SK-N-SH (cell line): ENCODE results near the gene SLC25A26. TPM values are rescaled to one million over a fixed set of nuclear protein-coding genes. Genes with fewer than 3 reads are reported as not detected.

ENCODE experiments used
- CTCF ChIA-PET: fragments of 300-600, 350-600 bp; formaldehyde crosslinking; extraction: SDS; loops from one replicate; lab custom pipeline; 2021; lab: Yijun Ruan, JAX
- POLR2A ChIA-PET: fragments of 350-600 bp; sonication (Branson Sonifier 250); formaldehyde crosslinking; extraction: SDS; loops from one replicate; lab custom pipeline; 2020; ENCODE audit warnings: antibody characterized with exemption, inconsistent platforms; lab: Yijun Ruan, JAX
- DNase-seq: peaks from one replicate; pipeline ENCODE4 v3.0.0; 2012
- H2AFZ ChIP-seq: fragments of 200-600 bp; sonication (generic); 2 replicates; pipeline ENCODE4 v1.8.1; 2016; ENCODE audit warnings: antibody characterized with exemption, mild to moderate bottlenecking, low read depth
- H3F3A ChIP-seq: fragments of 200-600 bp; sonication (generic); replicated peaks from 2 replicates; pipeline ENCODE3; 2016; ENCODE audit warnings: antibody characterized with exemption, mild to moderate bottlenecking; ENCODE audit not compliant: insufficient read depth
- H3K27ac ChIP-seq, 2 experiments: fragments of 200-500 bp in 1 of 2; fragments of 200-600 bp in 1 of 2; sonication (Bioruptor generic) in 1 of 2; sonication (generic), shearing (Covaris generic) in 1 of 2; 2 replicates each; pipeline versions ENCODE4 v1.5.1 to v1.6.1; 2014 to 2016; ENCODE audit warnings: low read depth in 2 of 2, inconsistent platforms in 1 of 2, low read length in 1 of 2, mild to moderate bottlenecking in 1 of 2, mixed read lengths in 1 of 2
- H3K27me3 ChIP-seq: fragments of 200-600 bp; sonication (generic), shearing (Covaris generic); 2 replicates; pipeline ENCODE4 v1.6.1; 2016; ENCODE audit warnings: mixed run types; ENCODE audit not compliant: insufficient read depth
- H3K36me3 ChIP-seq, 2 experiments: fragments of 200-500 bp in 1 of 2; fragments of 200-600 bp in 1 of 2; sonication (Bioruptor generic) in 1 of 2; sonication (generic) in 1 of 2; replicated peaks in 1 of 2; 2 replicates each; pipeline versions ENCODE3 to v1.5.1; 2014 to 2016; ENCODE audit warnings: low read length in 1 of 2, mild to moderate bottlenecking in 1 of 2; ENCODE audit not compliant: insufficient read depth in 2 of 2, control insufficient read depth in 1 of 2
- H3K4me1 ChIP-seq, 2 experiments: fragments of 200-500 bp in 1 of 2; fragments of 200-600 bp in 1 of 2; sonication (Bioruptor generic) in 1 of 2; sonication (generic), shearing (Covaris generic) in 1 of 2; 2 replicates each; pipeline versions ENCODE4 v1.5.1 to v1.6.1; 2014 to 2016; ENCODE audit warnings: low read depth in 1 of 2, low read length in 1 of 2, mixed run types in 1 of 2; ENCODE audit not compliant: insufficient read depth in 2 of 2, control insufficient read depth in 1 of 2
- H3K4me2 ChIP-seq: fragments of 200-600 bp; sonication (generic), shearing (Covaris generic); 2 replicates; pipeline ENCODE4 v1.6.1; 2017; ENCODE audit warnings: mixed run types
- H3K4me3 ChIP-seq, 2 experiments: fragments of 200-500 bp in 1 of 2; fragments of 200-600 bp in 1 of 2; sonication (Bioruptor generic) in 1 of 2; sonication (generic), shearing (Covaris generic) in 1 of 2; 2 replicates each; pipeline versions ENCODE4 v1.5.1 to v1.8.1; 2014 to 2016; ENCODE audit warnings: low read depth in 2 of 2, inconsistent platforms in 1 of 2, low read length in 1 of 2, mild to moderate bottlenecking in 1 of 2, mixed read lengths in 1 of 2, moderate library complexity in 1 of 2
- H3K79me2 ChIP-seq: fragments of 200-600 bp; sonication (generic); 2 replicates; pipeline ENCODE4 v1.8.1; 2017; ENCODE audit warnings: mild to moderate bottlenecking; ENCODE audit not compliant: insufficient read depth
- H3K9ac ChIP-seq: fragments of 200-600 bp; sonication (generic); 2 replicates; pipeline ENCODE4 v1.6.1; 2017; ENCODE audit warnings: mixed run types
- H3K9me2 ChIP-seq: fragments of 200-600 bp; sonication (generic); 2 replicates; pipeline ENCODE4 v1.6.1; 2017; ENCODE audit warnings: mixed run types
- H3K9me3 ChIP-seq: fragments of 200-600 bp; sonication (generic); 2 replicates; pipeline ENCODE4 v1.6.1; 2017; ENCODE audit warnings: mixed run types, mild to moderate bottlenecking, moderate library complexity
- H4K20me1 ChIP-seq: fragments of 200-600 bp; sonication (generic); 2 replicates; pipeline ENCODE4 v1.6.1; 2017; ENCODE audit warnings: mild to moderate bottlenecking, mixed run types; ENCODE audit not compliant: insufficient read depth
- FOXJ3 ChIP-seq: sonication (generic); formaldehyde crosslinking; IDR thresholded peaks from 2 replicates; pipeline ENCODE4 v1.5.1; 2020; ENCODE audit warnings: mild to moderate bottlenecking, missing genetic modification reagents
- GABPA ChIP-seq: IDR thresholded peaks from 2 replicates; pipeline ENCODE4 v1.4.0; 2012; ENCODE audit warnings: low read depth, mild to moderate bottlenecking
- GATA2 ChIP-seq: sonication (generic); formaldehyde crosslinking; IDR thresholded peaks from 2 replicates; pipeline ENCODE4 v1.5.0; 2020; ENCODE audit warnings: mild to moderate bottlenecking, missing genetic modification reagents
- MAX ChIP-seq: IDR thresholded peaks from 2 replicates; pipeline ENCODE4 v1.4.0; 2012; ENCODE audit warnings: low read depth
- NRF1 ChIP-seq: IDR thresholded peaks from 2 replicates; pipeline ENCODE4 v1.6.1; 2012; ENCODE audit warnings: low read depth, mild to moderate bottlenecking, low read length
- RFX5 ChIP-seq: IDR thresholded peaks from 2 replicates; pipeline ENCODE4 v1.6.1; 2012; ENCODE audit warnings: mild to moderate bottlenecking, improper control_type of control experiment, low read length
- RXRA ChIP-seq: IDR thresholded peaks from 2 replicates; pipeline ENCODE4 v1.4.0; 2012; ENCODE audit warnings: low read depth, mild to moderate bottlenecking, borderline replicate concordance
- SIN3A ChIP-seq: IDR thresholded peaks from 2 replicates; pipeline ENCODE4 v1.6.1; 2012; ENCODE audit warnings: low read depth, mild to moderate bottlenecking, low read length, moderate library complexity, borderline replicate concordance
- TAF1 ChIP-seq: IDR thresholded peaks from 2 replicates; pipeline ENCODE4 v1.6.1; 2012; ENCODE audit warnings: low read depth, mild to moderate bottlenecking, low read length, moderate library complexity, borderline replicate concordance
- TCF12 ChIP-seq: IDR thresholded peaks from 2 replicates; pipeline ENCODE4 v1.4.0; 2012
- TEAD4 ChIP-seq: IDR thresholded peaks from 2 replicates; pipeline ENCODE4 v1.4.0; 2012; ENCODE audit warnings: mild to moderate bottlenecking, borderline replicate concordance; ENCODE audit not compliant: insufficient read depth
- ZBTB33 ChIP-seq: IDR thresholded peaks from 2 replicates; pipeline ENCODE4 v1.4.0; 2012; ENCODE audit warnings: low read depth, borderline replicate concordance
- WGBS: methylation state at CpG from one replicate; pipeline ENCODE4 v1.1.6; 2017; ENCODE audit warnings: low lambda C conversion rate; 5-methylcytosine and 5-hydroxymethylcytosine counted together
- polyA plus RNA-seq, 3 experiments: library from polyadenylated mRNA; depleted of rRNA; stranded (reverse); fragments of >200 nt; gene quantifications; 2 replicates each; pipeline ENCODE4 v1.2.3, GENCODE V29; 2012

Gene SLC25A26
- polyA plus RNA-seq, 1 of the 3 experiments (the other 2 are of a cell fraction): 31.8 TPM

GRCh38 chr3:66203275-66203674 is 17.5 kb upstream of the SLC25A26 start:
- no peak overlapping the region for H3K27ac ChIP-seq
- no peaks in the 10 kb centered on the region for H3K9me2 ChIP-seq
- no peak for DNase-seq
- H3K27me3 ChIP-seq: no peaks in the 10 kb centered on the region
- no peak overlapping the region for H3K9ac ChIP-seq
- H3K4me2 ChIP-seq: no peak overlapping the region
- H3K4me1 ChIP-seq: no peaks in the 10 kb centered on the region
- no peak for TF ChIP-seq GATA2 (CRISPR knock-in tag)
- no peak for TF ChIP-seq NRF1
- H3K9me3 ChIP-seq: no peaks in the 10 kb centered on the region
- CTCF ChIA-PET: no interaction called here
- H4K20me1 ChIP-seq: no peaks in the 10 kb centered on the region
- no peak overlapping the region for H3K4me3 ChIP-seq
- H3K36me3 ChIP-seq: no peaks in the 10 kb centered on the region
- 61% methylated on average over 2 of the region's 2 CpGs for WGBS
- H3K79me2 ChIP-seq: no peaks in the 10 kb centered on the region
- POLR2A ChIA-PET: no interaction called here
- H2AFZ ChIP-seq: no peak overlapping the region
- H3F3A ChIP-seq: no peaks in the 10 kb centered on the region

GRCh38 chr3:66206806-66207205 is 14.0 kb upstream of the SLC25A26 start:
- Histone ChIP-seq H3K9ac (no peak overlapping the region), H3K27me3 (no peaks in the 10 kb centered on the region), H2AFZ (no peak overlapping the region), H3K4me2 (no peak overlapping the region), H3K4me1 (no peaks in the 10 kb centered on the region), H3K36me3 (no peaks in the 10 kb centered on the region), H3K27ac (no peak overlapping the region), H3K79me2 (no peaks in the 10 kb centered on the region), H3K4me3 (no peak overlapping the region)
- no peak for DNase-seq
- CTCF ChIA-PET: no interaction called here
- no peak for TF ChIP-seq TAF1
- TF ChIP-seq TCF12: no peak
- TF ChIP-seq FOXJ3 (CRISPR knock-in tag): no peak
- TF ChIP-seq GABPA: no peak
- no peak for TF ChIP-seq NRF1
- no peak for TF ChIP-seq SIN3A
- TF ChIP-seq ZBTB33: no peak
- TF ChIP-seq TEAD4: no peak
- no peak for TF ChIP-seq RXRA
- TF ChIP-seq RFX5: no peak
- TF ChIP-seq MAX: no peak
- TF ChIP-seq, all 33 proteins: peak for 0
- POLR2A ChIA-PET: no interaction called here
- Histone ChIP-seq H3K9me2 (no peaks in the 10 kb centered on the region), H3F3A (no peaks in the 10 kb centered on the region), H3K9me3 (no peaks in the 10 kb centered on the region), H4K20me1 (no peaks in the 10 kb centered on the region)
- WGBS: 67% methylated on average over 7 of the region's 7 CpGs
